ENCODE data around the gene TNS4.

The TNS4 gene

DNA sequence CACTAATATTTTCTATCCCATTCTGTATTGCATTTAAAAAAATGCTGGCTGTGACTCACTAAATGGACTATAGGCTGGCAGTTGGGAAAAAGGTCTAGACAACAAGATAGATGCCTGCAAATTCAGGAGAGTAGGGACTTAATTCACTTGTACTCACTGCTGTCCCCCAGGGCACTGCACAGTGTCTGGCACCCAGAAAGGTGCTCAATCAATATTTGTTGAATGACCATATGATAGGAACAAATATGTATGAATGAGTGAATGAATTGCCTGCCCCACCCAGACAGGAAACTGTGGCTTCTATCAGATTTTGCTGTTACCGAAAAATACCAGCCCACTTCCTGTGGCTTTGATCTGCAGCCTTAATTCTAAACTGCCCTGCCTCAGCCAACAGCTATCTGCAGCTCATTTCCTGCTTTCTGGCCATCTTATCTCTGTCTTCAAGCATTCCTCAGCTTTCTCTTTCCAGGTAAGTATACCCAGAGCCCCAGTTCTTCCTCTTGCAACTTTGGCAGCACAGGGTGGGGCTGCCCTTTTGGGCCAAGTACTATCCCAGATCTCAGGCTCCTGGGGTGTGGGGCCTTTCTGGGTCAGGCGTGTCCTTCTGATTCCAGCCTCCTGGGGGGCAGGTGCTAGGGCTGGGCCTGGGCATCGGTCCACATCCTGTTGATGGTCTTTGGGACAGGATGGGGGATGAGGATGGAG is 15.3 kb upstream of the TNS4 start:
- DNase-seq (ENCODE audit: low read depth in 2 of 2): peak in 1 of 2 donors; percentile 52

DNA sequence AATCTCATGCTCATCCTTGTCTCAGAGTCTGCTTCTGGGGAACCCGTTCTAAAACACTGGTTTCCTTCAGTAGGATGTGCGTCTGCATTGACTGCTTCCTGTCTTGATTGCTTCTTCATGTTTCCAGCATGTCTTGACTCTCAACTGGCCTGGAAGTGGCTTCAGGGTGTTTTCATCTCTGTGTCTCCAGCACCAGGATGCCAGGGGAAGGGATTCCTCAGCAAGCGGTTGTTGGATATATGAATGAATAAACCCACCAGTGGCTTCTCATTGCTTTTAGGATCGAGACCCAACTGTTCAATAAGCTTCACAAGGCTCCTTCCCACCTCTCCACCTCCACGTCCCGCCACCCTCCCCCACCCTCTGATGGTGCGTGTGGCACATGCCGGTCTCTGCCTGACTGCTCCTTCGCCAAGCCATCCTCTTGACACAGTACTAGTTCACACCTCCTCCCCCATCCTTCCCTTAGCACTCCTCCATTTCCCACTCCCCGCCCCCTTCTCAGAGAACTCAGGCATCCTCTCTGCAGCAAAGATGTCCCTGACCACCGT is 14.1 kb upstream of the TNS4 start:
- peak in 1 of 2 donors; percentile 30 for DNase-seq (ENCODE audit: low read depth in 2 of 2)

DNA sequence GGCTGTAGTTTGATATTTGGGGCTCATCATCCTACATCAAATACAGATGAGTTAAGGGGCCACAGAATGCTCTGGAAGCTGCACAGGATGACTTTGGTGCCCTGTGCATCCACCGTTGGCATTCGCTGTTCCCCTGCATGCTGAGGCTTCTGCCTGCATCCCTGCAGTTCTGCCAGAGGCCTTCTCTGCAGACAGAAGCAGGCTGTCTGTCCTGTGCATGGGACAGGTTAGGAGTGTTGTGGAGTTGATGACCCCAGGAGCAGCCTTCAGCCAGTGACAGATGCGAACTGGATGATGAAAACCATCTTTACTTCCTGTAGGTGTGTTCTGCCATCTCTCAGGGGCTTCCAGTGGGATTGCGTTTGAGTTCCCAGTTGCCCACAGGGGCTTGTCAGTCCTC is 13.6 kb upstream of the TNS4 start:
- no peak for DNase-seq (ENCODE audit: low read depth in 2 of 2)

DNA sequence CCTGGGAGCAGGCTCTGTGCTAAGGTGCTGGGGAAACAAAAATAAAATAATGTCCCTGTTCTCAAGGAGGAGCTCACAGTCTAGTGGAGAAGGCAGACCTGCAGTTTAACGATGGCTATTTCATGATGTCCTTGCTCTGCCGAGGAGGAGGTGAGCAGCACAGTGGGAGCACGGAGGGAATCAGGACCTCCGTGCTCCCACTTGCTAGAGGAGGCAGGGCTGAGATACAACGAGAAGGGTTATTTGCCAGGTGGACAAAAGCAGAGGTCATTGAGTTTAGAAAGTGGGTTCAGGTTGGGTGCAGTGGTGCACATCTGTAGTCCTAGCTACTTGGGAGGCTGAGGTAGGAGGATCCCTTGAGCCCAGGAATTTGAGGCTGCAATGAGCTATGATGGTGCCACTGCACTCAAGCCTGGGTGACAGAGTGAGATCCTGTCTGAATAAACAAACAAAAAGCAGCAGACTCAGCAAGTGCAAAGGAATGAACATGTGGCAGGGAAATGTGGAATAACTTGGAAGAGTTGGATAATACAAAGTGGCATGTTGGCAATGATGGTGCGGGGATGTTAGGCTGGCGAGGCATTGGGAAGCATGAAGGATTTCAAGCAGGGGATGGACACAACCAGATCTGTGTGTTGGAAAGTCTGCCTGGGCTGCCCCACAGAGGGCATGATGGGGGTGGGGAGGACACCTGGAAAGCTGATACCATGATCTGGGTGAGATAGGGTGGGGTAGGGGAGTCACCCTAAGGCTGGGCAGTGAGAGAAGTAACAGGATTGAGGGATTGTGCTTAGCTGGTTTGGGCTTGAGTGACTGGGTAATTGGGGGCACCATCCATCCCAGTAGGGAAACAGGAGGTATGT is 12.8 kb upstream of the TNS4 start:
- no peak for DNase-seq (ENCODE audit: low read depth in 2 of 2)

DNA sequence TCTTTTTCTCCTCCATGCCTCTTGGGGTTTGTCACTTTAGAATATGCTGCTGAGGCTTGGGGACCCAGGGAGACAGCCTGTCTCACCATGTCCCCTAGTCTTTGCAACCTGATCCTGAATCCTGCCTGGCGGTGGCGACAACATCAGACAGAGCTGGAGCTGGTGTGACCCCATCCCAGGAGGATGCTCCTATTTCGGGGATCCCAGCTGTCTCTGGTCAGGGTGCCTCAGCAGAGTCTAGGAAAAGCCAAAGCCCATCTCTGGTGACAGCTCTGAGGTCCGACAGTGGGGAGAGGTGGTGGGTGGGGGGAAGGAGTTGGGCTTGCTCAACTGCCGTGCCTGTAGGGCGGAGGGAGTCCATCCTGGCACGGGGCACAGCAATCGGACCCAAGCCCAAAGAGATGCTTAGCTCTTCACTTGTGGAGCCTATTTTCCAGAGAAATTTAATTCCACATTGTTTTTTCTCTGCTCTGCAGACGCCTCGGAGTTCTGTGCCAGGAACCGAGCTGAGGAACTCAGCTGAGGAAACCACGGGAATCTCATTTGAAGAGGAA is 10.3 kb upstream of the TNS4 start:
- DNase-seq (ENCODE audit: low read depth in 2 of 2): no peak

DNA sequence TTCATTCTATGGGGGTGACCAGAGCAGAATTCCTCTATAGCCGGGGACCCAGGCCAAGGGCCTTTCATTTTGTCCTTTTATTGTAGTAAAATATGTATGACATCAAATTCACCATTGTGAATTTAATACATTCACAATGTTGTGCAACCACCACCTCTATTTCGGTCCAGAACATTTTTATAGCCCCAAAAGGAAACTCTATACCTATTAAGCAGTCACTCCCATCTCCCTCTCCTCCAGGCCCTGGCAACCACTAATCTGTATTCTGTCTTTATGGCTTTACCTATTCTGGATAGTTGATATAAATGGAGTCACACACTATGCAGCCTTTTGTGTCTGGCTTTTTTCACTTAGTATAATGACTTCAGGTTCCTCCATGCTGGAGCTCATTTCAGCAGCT is 9.7 kb upstream of the TNS4 start:
- DNase-seq (ENCODE audit: low read depth in 2 of 2): no peak

DNA sequence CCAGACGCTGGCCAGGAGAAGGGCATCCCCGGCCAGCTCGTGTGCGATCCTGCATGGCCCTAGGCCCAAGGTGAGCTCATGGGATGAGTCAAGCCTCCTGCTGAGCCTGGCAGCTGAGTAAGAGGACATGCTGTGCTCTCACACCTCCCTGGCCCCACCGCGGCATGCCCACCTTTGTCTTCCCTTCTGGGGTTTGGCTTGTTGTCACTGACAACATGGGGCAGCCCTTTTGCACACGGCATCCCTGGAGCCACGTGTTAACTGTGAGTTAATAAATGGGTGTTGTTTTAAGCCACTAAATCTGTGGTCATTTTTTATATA is 8.9 kb upstream of the TNS4 start:
- no peak for DNase-seq (ENCODE audit: low read depth in 2 of 2)

DNA sequence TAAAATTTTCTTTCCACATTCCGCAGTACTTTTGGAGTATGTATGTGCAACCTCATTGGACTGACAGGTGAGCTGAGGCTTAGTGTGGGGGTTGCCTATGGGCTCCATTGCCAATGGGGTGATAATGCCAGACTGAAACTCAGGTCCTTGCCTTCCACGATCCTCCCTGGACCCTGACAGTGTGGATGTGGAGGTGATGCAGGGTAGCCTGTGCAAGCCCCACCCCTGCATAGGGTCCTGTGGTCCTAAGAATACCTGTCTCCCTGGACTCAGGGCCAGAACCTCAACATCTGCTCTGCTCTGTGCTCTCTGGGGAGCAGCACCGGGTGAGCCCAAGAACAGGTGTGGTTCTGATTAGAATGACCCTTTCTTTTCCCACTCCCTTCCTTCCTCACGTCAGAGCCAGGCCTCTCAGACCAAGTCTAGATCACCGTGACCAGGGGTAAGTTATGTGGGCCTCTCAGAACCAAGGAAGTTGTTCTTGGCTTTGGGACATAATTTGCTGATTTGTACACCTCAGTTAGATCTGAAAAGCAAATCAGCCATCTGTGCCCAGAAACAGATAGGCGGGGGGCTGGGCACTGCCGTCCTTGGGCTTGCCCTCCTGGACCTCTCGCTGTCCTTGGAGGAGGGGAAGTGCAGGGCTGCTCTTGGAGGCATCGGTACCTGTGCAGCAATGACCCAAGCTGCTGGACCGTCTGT is 8.4 kb upstream of the TNS4 start:
- DNase-seq (ENCODE audit: low read depth in 2 of 2): no peak

DNA sequence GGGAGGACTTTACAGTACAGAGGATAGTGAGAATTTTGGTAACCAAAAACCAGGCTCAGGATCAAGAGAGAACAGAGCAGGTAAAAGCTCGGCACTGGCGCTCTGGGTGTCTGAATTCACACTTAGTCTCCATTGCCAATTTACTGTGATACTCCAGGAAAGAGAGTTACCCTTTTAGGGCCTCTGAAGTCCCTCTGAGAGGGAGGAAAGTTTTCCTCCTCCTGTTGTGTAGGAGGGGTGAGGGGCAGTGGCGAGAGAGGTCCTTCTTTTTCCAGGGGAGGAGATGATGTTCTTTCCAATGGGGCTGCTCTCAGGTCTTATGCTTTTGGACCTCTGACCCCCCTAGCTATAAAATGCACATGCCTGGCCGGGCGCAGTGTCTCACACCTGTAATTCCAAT is 5.4 kb upstream of the TNS4 start:
- DNase-seq (ENCODE audit: low read depth in 2 of 2): no peak

DNA sequence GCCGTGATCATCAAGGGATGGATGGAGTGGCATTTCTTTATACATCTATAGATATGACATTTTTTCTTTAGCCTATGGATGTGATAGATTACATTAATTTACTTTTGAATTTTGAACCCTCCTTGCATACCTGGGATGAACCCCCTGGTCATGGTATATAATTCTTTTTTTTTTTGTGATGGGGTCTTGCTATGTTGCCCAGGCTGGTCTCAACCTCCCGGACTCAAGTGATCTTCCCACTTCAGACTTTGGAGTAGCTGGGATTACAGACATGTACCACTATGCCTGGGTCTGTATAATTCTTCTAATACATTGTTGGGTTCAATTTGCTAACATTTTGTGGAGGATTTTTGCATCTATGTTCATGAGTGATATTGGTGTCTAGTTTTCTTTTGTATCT is 1.7 kb upstream of the TNS4 start:
- no peak for DNase-seq (ENCODE audit: low read depth in 2 of 2)

DNA sequence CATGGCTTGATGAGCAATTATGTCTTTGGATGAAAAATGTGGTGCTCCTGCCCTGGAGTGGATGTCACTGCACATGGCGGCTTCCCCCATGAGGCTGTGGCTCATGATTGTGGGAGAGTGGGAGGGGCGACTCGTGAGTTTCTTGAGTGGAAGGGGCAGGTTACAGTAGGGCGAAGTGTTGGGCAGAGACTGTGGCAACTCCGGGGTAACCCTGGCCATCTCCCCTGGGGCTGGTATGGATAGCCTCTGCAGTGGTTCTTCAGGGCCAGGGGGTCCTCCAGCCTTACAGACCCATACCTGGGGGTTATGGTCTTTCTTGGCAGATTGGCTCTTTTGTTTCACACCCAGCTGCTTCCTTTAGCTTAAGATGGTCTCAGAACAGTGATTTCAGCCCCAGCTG is 1.3 kb upstream of the TNS4 start:
- no peak for DNase-seq (ENCODE audit: low read depth in 2 of 2)

DNA sequence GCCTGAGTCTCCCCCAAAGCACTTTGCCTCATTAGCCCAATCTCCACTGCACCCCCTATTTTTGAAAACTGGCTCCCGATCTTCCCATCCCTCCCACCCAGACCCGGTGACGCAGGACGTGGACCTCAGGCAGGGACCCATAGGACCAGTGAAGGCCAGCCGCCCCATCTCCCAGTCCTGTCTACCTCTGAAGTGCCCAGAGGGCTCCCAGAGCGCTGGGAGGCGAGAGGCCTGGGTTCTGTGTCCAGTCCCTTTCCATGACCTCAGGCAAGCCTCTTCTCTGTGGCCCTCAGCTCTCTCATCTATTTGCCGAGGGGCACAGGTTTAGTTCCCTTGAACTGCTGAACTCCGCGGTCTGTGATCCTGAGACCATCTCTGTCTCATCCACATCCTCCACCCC is 714 bp downstream of the TNS4 start:
- DNase-seq (ENCODE audit: low read depth in 2 of 2): no peak

DNA sequence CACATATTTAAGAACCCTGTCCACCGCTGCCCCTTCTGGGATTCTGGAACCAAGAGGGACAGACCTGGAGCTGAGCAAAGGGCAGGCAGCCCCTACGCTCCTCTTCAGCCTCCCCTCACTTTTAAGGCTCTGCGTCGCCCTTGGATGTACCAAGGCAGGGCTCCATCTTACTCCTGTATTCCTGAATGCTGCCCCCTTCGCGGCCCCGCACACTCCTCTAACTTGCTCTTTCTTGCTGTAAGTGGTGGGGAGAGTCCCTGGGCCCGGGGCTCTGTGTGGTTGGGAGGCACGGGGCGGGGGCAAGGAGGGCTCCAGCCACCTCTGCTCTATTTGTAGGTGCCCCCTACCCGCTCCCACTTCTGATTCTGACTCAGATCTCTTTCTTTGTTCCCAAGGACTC is 1.2 kb downstream of the TNS4 start:
- no peak for DNase-seq (ENCODE audit: low read depth in 2 of 2)

DNA sequence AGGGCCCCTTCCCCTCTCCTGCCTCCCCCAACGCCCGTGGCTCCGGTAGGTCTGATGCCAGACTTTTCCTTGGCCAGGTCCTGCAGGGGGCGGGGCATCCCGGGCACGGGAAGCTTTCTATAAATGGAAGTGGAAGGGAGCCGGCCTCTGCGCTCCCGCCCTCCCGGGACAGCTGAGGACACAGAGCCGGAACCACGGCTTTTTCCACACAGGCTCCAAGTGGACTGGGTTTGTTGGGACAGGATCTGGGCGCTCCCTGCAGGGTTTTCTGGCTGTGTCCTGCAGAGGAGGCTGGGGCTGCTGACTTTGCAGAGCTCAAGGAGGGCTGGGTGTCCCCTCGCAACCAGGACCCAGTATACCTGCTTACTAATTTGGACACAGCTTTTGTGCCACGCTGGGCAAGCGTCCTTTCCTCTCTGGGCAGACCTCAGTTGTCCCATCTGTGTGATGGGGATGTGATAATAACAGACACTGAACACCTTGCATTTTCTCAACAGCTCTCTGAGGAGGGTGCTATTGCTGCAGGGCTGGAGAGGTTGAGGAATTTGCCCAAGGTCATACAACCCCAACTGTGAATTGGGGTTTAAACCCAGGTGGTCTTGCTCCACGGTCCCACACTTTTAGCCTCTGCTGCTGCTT is 1.8 kb downstream of the TNS4 start:
- no peak for DNase-seq (ENCODE audit: low read depth in 2 of 2)

DNA sequence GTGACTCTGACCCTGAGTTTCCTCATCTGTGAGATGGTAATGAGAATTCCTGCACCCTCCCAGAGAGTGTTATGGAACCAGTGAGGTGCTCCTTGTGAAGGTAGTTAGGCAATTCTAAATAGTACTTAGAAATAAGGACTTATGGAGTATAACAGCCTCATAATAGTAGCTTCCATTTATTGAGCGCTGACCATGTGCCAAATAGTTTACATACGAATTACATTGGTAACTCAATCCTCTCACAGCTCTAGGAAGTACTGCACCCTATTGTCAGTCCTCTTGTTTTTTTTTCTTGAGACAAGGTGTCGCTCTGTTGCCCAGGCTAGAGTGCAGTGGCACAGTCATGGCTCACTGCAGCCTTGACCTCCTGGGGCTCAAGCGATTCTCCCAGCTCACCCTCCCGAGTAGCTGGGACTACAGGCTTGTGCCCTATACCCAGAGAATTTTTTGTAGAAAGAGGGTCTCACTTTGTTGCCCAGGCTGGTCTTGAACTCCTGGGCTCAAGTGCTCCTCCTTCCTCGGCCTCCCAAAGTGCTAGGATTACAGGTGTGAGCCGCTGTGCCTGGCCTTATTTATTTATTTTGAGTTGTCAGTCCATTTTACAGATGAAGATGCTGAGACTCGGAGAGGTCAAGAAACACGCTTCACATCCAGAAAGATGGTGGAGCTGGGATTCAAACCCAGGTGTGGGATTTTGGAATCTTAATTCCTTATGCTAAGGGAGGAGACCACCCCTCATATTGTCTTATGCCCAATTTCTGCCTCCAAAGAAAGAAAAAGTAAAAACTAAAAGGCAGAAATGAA is 2.9 kb downstream of the TNS4 start:
- no peak for DNase-seq (ENCODE audit: low read depth in 2 of 2)

DNA sequence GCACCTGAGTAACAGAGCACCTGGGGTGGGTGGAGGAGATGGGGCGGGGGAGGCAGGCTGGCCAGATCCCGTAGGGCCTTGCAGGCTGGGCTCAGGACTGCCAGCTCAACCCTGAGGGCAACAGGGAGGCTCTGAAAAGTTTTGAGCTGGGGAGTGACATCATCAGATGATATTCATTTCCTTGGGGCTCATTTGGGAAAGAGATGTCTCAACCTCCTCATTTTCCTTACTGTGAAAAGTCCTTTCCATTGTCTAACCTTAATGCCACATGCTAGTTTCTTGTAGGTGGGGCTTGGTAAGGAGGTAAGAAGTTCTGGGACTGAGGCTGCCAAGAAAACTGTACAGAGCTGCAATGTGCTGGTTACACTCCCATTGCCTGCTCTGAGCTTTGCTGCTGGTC is 3.7 kb downstream of the TNS4 start:
- no peak for DNase-seq (ENCODE audit: low read depth in 2 of 2)

DNA sequence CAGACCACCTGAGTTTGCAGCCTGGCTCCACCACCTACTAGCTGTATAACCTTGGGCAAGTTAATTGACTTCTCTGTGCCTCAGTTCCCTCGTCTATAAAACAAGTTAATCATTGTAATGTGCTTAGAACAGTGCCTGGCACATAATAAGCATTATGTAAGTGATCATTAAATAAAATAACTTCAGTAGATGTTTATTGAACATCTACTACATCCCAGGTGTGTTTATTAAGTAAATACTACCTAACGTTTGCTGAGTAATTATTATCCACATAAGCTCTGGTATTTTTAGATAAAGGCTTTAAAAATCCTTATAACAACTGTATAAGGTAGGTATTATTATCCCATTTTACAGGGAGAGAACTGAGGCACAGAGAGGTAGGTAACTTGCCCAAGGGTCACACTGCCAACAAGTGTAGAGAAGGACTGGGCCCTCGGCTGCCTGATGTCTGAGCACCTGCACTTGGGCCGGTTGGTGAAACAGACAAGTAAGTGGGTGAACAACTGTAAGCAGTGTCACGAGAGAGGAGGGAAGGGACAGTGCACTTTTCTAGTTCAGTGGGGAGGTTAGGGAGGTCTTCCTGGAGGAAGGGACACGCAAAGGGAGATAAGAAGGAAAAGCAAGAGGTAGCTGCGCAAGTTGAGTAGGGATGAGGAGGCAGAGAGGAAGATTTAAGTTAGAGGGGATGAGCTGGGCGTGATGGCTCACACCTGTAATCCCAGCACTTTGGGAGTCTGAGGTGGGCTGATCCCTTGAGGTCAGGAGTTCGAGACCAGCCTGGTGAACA is 4.6 kb downstream of the TNS4 start:
- DNase-seq (ENCODE audit: low read depth in 2 of 2): no peak

DNA sequence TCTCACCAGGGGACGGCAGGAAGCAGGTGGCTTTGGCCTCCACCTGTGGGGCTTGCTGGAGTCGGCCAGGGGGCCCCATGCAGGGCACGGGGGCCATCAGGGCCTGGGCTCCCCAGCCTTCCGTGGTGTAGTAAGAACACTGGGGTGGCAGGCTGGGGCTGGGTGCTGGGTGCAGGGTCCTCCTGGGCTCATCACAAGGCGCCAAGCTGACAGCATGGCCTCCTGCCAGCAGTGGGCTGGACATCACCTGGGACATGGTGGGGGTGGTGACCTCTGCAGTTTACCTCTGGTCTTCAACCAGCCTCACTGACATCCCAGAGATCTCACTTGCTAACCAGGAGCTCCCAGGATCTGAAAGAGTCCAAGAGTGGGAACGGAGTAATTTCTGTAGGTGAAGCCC is 5.3 kb downstream of the TNS4 start:
- no peak for DNase-seq (ENCODE audit: low read depth in 2 of 2)

DNA sequence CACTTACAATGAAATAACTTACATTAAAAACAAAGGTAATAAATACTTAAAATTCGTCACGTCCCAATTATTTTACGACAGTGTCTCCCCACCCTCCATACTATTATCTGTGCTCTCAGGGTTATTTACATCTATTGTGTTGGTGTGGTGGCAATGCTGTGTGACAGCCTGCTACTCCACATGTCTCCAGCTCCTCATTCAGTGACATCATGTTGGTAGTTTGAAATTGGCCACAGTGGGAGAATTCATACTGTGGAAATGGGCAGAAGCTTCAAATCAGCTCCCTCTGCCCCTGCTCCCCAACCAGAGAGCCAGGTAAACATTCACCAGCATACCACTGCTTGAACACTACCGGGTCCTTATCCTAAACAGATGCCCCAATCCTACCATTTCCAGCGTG is 6.3 kb downstream of the TNS4 start:
- no peak for DNase-seq (ENCODE audit: low read depth in 2 of 2)

DNA sequence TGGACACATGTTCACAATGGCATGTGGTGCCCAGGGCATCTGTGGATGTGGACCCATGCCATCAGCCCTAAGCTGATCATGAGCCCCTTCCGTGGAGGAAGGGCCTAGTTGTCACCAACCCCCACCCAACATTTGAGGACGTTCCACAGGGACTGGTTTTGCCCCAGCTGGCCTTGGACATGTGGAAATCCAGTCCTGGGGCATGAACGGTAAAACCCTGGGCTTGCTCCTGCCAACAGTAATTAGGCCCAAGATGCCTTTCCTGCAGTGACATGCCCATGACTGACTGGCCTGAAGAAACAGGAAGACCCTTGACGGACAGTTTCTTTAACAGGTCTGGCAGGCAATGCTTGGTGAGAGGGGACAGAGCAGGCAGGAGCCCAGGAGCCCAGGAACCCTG is 7.7 kb downstream of the TNS4 start:
- no peak for DNase-seq (ENCODE audit: low read depth in 2 of 2)
